Fibroblast of skin of right biceps (primary cell): ENCODE results near the gene CCR5AS.
"Not testable (repeated sequence)": the region's sequence is repeated elsewhere in the genome, so short reads cannot be mapped to it uniquely, and the experiment has no call there.

Experiments
- DNase-seq: peaks from one replicate; pipeline ENCODE4 v3.0.0-alpha.2; 2013

CCR5AS gene

DNA sequence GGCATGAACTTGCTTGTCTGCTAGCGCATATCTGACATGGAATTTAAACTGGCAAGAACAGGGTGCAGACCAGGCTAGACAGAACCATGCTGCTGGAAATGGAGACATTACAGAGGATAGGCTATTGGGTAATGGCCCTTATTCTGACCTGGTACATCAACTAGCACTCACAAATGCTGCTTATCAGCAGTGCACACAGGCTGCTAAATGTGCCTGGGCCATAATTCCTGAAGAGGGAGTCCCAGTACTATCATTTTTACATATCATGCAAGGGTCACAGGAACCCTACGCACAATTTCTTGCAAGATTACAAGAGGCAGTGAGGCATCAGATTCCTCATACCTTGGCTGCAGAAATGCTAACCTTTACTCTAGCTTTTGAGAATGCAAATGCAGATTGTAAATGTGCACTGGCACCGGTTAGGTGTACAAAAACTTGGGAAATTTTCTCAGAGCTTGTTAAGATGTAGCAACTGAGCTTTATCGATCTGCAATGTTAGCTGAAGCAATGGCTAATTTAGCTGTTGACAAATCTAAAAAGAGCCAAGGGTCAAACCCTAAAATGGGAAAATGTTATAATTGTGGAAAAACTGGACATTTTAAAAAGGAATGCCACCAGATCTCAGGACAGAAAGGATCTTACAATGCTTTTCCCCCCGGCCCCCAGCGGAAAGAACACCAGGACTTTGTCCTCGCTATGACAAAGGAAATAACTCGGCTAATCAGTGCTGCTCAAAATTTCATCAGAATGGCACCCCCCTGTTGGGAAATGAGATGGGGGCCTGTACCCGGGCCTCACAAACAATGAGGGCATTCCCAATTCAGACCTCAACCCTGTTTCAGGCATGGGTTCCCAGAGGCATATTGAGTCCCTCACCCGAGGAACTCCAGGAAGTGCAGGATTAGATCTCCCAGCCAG, 21.3 kb upstream of the CCR5AS start:
- no peak for DNase-seq

DNA sequence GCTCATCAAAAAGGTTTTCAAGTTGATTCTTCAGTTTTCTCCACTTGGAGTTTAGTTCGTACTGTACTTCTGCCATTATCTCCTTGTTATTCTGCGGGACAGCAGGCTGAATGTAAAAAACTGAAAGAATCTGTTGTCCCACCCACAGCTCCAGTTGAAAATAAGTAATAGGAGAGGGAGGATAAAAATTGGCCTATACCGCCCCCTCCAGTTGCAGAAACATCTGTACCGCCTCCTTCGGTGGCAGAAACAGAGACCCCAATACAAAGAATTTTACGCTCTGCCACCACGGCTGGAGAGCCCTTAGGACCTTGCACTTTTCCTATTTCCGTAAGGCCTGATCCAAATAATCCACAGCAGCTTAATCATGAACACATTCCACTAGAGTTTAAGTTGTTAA, 20.5 kb upstream of the CCR5AS start:
- not testable (repeated sequence) for DNase-seq

DNA sequence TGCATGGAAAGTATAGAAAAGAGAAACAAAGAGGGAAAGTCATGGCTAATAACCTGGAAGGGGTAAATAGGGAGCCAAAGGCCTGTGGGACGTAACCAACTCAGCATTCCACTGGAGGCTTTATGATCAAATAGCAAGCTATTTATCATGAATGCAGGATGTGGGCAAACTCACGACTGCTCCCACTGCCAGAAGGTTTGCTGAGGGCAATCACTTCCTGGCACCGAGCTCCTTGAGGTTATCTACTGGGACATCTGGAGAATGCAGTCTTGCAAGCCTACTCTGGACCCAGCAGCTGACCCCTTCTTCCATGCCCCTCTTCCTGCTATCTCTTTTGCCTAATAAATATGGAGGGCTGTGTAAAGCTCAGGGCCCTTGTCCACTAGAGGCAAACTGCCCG, 19.6 kb upstream of the CCR5AS start:
- not testable (repeated sequence) for DNase-seq

DNA sequence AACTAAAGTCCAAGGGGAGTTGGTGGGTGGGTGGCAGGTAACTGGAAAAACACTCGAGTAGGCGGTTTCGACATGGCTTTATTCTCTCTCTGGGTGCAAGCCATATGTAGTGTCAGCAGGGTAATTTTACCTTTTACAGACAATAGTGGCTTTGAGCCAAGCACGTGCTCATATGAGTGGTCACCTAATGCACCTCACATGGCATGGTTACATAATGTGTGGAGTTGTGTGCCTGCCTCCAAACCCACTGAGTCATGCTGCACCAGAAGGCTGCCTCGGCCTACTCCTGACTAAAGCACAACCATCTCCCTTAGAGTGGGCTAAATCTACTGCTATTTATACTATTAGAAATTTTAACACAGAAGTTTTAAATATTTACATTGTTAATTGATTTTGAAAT, 16.7 kb upstream of the CCR5AS start:
- DNase-seq, result no peak

DNA sequence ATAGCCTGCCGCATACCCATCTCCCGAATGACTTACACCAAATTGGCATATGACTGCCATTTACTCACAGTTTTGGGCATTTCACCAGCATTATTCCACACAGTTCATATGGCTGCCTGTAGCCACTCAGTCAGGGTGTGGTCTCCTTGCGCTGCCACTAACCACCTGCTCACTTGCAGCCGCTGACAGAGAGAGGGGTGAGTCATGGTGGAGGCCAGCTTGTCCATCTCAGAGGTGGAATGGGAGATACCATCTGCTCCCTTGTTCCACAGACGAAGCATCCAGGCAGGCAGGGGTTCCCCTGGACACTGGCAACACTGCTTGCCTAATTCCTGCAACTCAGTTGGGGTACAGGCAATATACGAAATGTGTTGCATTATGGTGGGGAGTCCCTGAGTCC, 15.8 kb upstream of the CCR5AS start:
- no peak for DNase-seq

DNA sequence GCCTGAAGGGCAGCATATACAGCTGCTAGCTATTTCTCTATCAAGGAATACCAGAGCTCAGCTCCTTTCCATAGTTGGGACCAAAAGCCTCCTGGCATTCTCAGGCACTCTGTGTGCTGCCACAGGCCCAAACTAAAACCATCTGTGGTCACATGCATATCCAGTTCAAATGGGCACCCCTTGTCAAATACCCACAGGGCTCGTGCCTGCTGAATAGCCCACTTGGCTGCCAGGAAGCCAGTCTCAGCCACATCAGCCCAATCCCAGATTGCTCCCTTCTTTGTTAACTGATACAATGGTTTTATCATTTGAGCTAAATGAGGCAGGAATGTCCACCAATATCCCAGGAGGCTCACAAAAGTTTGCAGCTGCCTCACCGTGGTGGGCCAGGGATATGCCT, 14.1 kb upstream of the CCR5AS start:
- DNase-seq, result no peak

DNA sequence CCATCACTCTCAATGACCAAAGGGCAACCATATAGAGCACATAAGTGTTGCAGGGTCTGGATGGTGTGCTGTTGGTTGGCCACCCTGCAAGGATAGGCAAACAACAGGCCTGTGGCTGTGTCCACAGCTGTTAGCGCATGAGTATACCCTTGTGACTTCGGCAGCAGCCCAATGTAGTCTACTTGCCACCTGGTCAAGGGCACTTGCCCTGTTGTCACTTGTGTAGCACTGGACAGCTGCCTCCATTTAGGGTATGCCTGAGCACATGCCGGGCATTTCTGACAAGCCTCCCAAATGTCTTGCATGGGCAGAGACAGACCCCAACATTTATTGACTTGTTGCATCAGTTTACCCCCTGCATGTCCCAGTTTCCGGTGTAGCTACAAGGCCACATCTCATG, 12.9 kb upstream of the CCR5AS start:
- no peak for DNase-seq

DNA sequence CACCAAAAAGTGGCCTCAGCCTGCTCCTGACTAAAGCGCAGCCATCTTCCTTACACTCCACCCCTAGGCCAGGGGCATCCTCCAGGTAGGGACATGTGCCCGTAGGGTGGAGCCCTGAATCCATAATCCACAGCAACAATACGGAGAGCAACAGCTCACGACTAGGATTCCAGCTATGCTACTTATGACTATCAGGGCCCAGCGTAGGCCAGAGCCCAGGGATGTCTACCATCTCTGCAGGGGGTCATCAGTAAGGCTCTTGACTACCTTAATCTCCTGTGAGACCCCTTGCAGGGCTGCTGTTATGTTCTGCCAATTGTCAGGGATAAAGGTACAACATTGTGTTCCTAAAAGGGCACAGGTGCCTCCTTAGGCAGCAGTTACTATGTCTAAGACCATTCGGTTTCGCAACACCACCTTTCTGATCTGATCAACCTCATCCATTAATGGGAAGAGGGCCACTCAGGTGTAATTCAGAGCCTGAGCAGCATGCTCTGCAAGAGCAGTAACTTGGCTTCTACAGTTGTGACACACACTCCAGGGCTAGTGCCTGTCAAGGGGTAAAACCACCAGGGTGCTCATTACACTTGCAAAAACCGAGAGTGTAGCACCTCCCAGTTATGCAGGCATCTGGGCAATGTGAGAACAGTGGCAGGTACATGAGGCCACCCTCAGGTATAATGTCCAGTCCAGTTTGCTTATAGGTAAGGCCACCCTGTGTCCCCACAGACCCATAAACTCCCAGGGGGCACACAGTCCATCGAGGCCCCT, 11.2 kb upstream of the CCR5AS start:
- DNase-seq, result no peak

DNA sequence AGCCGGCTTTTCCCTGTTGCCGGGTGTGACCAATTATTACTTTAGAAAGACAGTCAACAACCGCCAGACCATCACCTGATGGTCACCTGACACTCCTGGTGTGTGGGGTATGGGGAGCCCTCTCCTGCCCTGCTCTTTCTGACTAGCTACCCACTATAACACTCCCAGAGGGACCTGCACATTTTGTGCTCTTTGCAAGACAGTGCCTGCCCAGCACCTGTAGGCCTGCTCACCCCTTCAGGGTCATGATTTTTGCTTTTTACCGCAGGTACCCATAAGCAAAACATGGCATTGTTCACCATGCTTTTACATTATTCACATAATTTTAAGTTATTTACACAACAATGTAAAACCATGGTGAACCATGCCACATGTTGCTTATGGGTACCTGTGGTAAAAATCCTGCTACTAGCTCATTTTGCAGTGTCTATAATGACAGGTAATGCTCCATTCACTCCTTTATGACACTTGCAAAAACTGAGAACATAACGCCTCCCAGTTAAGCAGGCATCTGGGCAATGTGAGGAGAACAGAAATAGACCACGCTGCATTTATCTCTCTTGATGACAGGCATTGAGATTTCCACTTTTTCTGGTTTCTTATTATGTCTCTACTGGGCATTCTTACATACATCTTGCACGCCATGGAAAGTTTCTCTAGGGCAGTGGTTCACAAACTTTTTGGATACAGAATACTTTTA, 10.1 kb upstream of the CCR5AS start:
- DNase-seq, result no peak

DNA sequence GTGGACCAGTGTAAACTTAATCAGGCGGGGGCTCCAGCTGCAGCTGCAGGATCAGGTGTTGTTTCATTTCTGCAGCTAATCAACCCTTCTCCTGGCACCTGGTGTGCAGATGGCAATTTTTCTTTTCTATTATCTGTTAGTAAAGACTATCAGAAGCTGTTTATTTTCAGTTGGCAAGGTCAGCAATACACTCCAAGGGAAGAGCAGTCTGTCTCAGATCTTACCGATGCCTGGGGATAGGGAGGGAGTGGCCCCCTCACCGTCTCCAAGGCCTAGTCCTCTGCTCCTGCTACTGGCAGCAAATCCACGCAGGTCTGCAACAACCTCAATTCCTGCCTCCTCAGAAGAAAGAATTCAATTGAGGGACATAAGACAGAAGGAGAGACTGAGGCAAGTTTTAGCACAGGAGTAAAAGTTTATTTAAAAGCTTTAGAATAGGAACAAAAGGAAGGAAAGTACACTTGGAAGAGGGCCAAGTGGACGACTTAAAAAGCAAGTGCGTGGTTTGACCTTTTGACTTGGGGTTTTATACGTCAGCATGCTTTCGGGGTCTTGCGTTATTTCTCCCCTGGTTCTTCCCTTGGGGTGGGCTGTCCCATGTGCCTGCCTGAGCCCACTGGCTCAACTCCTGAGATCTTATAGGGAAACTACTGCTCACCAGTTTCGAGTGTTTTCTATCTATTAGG, 9.4 kb upstream of the CCR5AS start:
- DNase-seq, result no peak

DNA sequence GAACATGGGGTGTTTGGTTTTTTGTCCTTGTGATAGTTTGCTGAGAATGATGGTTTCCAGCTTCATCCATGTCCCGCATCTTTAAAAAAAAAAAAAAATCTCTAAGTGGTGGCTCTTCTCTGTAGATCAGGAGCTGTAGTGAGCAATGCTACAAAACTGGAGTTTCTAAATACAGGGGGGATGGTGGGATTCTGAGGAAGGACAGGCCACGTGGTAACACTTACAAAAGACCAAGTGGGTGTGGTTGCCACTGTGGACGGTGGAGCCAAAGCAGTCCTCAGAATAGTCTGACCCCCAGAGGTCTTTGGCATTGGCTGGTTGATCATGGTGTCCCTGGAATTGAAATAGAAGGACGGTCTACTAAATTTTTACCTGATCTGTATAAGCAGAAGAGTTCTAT, 7.9 kb upstream of the CCR5AS start:
- DNase-seq, result no peak

DNA sequence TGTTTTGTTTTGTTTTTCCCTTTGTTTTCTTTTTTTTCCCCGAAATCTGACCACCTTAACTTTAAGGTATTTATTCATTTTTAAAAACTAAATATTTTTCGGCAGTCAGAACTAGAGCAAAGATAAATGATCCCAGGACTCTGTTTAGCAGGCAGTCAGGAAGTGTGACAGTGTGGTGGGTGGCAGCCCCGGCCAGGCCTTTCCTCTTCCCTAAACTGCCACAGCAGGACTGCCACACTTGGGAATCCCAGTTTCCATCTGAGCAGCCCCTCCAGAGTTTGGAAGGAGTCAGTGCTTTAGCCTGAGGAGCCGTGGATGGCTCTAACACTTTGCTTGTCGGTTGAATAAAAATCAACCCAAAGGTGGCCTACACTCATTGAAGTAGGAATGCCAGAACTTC, 7.1 kb upstream of the CCR5AS start:
- DNase-seq, result no peak

DNA sequence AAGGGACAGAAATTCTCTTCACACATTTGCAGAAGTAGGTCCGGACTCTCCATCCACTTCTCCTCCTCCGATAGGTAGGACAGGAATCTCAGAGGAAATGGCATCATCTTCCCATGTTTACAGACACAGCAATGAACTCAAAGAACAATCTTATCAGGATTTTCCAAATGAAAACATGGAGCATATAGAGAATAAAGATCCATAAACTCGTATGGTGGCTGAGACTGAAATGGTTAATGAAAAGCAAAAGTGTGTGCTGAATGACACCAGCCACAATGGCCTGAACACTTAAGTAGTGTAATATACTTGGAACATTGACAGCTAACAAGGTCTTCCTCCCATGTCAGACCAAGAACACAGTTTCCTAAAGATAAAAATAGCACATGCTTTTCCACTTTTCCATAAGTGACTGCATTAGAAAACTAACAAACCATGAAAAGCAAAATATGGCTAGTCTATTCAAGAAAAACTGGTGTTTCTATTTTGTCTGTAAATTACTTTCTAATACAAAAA, 6.0 kb upstream of the CCR5AS start:
- DNase-seq, result no peak

DNA sequence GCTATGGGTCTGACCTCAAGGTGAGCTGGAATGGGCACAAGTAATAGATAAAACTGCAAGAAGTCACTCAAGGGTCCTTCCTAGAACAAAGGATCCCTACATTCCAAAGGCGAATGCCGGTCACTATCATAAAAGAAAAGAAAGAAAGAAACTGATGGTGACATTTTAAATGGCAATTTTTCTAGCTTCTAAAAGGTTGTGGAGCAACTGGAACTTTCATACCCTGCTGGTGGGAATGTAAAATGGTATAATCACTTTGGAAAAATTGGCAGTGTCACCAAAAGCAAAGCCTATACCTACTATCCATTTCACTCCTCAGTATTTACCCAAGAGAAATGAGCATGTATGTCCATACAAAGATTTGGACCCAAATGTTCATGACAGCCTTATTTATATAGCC, 4.4 kb upstream of the CCR5AS start:
- no peak for DNase-seq

DNA sequence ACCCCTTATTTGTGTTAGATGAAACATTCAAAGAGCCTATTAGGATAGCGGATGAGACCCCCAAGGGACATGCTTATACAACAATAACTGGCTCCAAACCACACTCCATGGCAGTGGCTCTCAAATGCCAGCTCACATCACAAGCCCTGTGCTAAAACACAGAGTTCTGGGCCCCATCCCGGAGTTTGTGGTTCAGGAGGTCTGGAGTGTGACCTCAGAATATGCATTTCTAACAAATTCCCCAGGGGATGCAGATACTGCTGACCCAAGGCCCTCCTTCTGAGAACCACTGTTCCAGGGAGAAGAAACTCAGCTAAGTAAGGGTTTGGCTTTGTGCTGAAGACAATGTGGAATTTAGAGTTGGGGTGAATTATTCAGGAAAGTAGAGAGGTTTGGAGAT, 3.8 kb upstream of the CCR5AS start:
- DNase-seq, result no peak

DNA sequence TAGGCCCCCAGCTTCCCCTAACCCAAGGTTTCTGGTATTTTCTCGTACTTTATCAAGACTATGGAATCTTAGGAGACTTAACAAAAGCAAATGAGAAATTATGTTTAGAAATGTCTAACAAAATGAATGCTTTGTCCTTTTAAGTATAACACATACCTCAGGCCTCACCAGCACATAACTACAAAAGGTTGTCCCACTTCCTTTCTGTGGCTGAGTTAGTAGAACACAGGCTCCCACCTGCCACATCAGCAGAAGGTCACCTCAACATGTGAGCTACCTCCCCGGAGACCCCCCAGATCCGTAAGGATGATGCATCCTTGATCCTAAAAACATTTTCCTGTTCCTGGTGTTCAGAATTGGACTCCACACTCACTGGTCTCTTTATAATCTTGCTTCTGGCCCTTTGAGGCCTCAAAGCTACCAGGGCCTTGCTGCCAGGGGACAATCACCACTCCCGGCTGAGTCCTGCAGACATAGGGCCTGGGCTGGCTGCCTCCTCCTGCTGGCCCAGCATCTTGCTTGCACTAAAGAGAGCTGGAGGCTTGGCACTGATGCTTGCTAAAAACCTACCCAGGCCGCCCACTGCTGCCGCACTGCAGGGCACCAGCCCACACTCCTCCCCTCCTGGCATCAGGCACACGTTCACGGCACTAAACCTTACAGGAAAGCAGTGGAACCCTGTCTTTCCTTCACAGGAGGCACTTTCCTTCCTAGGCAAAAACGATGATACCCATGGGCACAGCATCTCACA, 3.0 kb upstream of the CCR5AS start:
- DNase-seq, result no peak

DNA sequence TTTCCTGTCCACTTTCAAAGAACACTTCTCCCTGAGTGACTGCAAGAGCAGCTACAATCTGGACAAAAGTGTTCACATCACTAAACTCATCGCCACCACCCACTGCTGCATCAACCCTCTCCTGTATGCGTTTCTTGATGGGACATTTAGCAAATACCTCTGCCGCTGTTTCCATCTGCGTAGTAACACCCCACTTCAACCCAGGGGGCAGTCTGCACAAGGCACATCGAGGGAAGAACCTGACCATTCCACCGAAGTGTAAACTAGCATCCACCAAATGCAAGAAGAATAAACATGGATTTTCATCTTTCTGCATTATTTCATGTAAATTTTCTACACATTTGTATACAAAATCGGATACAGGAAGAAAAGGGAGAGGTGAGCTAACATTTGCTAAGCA, 2.0 kb upstream of the CCR5AS start:
- no peak for DNase-seq

DNA sequence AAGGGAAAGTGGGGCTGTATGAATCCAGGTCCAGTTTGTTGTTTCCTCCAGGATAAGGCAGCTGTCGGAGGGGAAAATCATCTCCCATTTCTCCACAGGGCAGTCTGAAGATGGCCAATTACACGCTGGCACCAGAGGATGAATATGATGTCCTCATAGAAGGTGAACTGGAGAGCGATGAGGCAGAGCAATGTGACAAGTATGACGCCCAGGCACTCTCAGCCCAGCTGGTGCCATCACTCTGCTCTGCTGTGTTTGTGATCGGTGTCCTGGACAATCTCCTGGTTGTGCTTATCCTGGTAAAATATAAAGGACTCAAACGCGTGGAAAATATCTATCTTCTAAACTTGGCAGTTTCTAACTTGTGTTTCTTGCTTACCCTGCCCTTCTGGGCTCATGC, 1.1 kb upstream of the CCR5AS start:
- no peak for DNase-seq

DNA sequence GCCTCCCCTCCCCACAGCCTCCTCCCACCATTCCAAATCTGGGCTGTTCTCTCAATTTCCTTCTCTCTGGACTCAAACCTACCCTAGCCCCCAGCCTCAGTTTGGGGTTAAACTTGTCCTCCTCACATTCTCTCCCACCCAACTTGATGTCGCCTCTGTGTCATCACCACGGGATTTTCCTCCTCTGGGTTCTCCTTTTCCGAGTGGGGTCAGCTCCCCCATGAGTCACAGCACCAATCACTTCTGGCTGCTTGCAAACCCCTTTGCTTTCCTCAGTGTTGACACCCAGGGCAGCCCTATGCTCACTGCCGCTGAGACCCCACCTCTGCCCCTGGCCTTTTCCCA, 451 bp downstream of the CCR5AS start:
- DNase-seq, result no peak

DNA sequence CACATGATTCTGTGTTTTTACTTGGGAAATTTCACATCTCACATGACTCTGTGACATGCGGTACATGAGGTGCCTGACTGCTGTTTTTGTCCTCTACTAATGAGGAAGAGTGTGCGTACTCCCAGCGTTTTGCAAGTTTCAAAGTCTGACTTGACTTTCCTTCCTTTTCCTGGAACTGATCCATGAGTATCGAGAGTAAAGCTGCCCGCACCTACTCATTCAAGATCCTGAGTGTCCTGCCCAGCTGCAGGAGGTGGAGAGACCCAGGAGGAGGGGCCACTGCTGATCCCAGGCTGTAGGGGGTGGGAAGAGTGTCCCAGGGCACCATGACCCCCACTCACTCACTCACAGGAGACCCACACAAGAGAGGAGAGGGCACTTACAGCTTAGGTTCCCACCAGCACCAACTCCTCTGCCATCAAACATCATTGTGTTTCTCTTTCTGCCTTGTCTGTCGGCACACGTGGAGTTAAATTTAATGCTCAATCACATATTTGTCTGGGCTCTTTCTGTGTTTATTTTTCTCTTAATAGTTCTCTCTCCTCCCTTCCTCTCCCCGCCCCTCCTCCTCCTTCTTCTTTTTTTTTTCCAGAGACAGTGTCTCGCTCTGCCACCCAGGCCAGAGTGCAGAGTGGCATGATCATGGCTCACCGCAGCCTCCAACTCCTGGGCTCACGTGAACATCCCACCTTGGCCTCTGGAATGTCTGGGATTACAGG, 1.4 kb downstream of the CCR5AS start:
- no peak for DNase-seq

DNA sequence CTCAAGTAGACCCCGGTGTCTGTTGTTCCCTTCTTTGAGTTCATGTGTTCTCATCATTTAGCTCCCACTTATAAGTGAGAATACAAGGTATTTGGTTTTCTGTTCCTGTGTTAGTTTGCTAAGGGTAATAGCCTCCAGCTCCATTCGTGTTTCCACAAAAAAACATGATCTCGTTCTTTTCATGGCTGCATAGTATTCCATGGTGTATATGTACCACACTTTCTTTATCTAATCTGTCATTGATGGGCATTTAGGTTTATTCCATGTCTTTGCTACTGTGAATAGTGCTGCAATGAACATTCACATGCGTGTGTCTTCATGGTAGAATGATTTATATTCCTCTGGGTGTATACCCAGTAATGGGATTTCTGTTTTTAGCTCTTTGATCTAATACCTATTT, 4.0 kb downstream of the CCR5AS start:
- not testable (repeated sequence) for DNase-seq

DNA sequence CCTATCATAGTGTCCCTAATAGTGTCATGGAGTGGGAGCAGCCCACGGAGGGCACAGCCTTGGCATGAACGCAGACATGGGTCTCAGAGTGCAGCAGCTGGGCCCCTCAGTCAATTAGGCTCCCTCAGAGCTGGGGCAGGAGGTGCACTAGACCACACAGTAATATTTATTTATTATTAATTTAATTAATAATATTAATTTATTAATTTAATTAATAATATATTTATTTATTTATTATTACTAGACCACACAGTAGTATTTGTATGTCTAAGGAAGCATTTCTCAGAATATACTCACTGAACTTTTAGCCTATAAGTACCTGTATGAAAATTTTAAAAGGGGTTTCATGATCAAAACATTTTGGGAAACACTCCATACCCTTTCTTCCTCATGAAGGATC, 5.3 kb downstream of the CCR5AS start:
- DNase-seq, result no peak
